GM21619 (cell line): ENCODE results near the gene PCLAF.
"Not testable (repeated sequence)": the region's sequence is repeated elsewhere in the genome, so short reads cannot be mapped to it uniquely, and the experiment has no call there.

Experiments used
- ATAC-seq: cut with Tn5 transposase; IDR thresholded peaks from one replicate; pipeline ENCODE4 v1.9.1; 2021; ENCODE audit not compliant: unreplicated experiment

PCLAF gene

GRCh38 chr15:64326458-64326857, 54.8 kb downstream of the PCLAF start:
- not testable (repeated sequence) for ATAC-seq

GRCh38 chr15:64324165-64324877, 56.9 kb downstream of the PCLAF start:
- ATAC-seq, result no peak

- no peak for ATAC-seq
These were observed 66.0 kb downstream of the PCLAF start for GRCh38 chr15:64315216-64315615.

GRCh38 chr15:64314456-64314855, 66.8 kb downstream of the PCLAF start:
- no peak for ATAC-seq
